AML-193 (cell line): ENCODE data around the gene DNAJB2.
"Not testable (repeated sequence)": the region's sequence is repeated elsewhere in the genome, so short reads cannot be mapped to it uniquely, and the experiment has no call there.

Source experiments
- DNase-seq, 2 experiments: peaks; one replicate each; lab custom pipeline; 2025; lab: John Stamatoyannopoulos, UW

Gene DNAJB2

DNA sequence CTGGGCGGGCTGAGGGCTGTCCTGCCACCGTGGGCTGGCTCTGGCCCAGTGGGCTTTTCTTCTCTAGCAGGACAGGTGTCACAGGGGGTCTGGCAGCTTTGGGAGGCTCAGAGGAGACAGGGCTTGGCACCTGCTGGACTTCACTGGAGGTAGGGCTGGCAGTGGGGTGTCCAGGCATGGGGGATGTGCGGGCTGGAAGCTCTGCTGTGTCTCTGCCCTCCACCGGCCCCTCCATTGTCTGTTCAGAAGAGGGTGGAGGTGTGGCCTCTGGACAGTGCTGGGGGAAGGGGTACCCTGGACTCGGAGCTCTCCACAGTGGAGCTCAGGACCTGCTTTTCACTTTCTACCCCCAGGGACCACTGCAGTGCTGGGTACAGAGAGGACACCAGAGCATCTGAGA is 20.9 kb downstream of the DNAJB2 start:
- DNase-seq: no peak

- no peak for DNase-seq
Observed at GRCh38 chr2:219302412-219302968, 23.3 kb downstream of the DNAJB2 start.

GRCh38 chr2:219304223-219304622 is 25.1 kb downstream of the DNAJB2 start:
- no peak for DNase-seq

- no peak for DNase-seq
Observed at GRCh38 chr2:219306047-219306446, 26.9 kb downstream of the DNAJB2 start.

GRCh38 chr2:219308142-219309101 is 29.3 kb downstream of the DNAJB2 start:
- peak; percentile 10 to 15 for DNase-seq

DNA sequence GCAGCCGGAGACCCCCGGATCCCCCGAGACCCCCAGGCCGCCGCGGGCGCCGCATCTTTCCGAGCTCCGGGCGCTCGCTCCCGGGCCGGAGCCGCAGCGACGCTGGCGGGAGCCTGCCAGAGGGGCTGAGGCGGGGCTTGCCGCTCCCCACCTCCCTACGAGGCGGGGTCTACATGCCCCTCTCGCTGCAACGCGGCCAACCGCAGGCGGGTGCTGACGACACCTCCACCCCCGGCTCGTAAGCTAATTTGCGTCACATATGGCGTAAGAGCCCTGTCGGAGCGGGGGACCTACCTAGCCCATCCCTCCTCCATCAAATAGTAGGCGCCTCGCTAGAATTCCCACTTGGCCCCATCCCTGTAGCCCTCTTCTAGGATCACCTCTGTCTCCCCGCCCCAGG is 30.1 kb downstream of the DNAJB2 start, which contains the start of gene PTPRN:
Gene PTPRN, minus strand, starts transcription at position 124 of the 400 bp plus-strand sequence. Its CDS starts 69 bp downstream, at position 55.
- DNase-seq: no peak

DNA sequence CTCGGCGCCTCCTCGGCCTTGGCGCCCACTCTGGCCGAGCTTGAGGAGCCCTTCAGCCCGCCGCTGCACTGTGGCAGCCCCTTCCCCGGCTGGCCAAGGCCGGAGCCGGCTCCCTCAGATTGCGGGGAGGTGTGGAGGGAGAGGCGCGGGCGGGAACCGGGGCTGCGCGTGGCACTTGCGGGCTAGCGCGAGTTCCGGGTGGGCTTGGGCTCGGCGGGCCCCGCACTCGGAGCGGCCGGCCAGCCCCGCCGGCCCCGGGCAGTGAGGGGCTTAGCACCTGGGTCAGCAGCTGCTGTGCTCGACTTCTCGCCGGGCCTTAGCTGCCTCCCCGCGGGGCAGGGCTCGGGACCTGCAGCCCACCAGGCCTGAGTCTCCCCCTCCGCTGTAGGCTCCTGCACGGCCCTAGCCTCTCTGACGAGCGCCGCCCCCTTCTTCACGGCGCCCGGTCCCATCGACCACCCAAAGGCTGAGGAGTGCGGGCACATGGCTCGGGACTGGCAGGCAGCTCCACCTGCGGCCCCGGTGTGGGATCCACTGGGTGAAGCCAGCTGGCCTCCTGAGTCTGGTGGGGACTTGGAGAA is 33.6 kb downstream of the DNAJB2 start:
- not testable (repeated sequence) for DNase-seq

DNA sequence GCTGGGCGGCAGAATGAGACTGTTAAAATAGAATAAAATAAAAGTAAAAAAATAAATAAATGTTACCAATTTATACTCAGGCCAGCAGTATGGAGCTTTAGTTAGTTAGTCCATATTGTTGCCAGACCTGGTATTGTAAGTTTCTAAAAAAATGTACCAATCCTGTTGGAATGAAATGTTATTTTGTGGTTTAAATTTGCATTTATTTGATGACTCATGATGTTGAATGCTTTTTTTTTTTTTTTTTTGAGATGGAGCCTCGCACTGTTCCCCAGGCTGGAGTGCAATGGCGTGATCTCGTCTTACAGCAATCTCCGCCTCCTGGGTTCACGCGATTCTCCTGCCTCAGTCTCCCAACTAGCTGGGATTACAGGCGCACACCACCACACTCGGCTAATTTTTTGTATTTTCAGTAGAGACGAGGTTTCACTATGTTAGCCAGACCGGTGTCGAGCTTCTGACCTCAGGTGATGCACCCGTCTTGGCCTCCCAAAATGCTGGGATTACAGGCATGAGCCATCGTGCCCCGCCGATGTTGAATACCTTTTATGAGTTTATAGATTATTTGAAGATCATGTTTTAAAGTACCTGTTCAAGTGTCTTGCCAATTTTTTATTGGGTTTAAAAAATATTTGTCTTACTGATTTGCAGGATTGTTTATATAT is 35.8 kb downstream of the DNAJB2 start:
- no peak for DNase-seq

DNA sequence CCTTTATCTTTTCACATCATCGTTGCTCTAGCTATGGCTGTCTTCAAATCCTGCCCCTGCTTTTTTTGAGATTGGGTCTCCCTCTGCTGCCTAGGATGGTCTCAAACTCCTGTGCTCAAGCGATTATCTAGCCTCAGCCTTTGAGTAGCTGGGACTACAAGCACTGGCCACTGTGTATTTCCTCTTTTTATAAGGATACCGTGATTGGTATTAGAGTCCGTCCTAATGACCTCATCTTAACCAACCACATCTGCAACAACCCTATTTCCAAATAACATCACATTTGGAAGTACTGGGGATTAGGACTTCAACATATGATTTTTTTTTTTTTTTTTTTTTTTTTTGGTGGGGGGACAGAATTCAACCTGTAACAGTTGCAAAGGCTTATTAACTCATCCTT is 44.3 kb downstream of the DNAJB2 start:
- no peak for DNase-seq

GRCh38 chr2:219325136-219325535 is 46.0 kb downstream of the DNAJB2 start:
- DNase-seq: no peak

DNA sequence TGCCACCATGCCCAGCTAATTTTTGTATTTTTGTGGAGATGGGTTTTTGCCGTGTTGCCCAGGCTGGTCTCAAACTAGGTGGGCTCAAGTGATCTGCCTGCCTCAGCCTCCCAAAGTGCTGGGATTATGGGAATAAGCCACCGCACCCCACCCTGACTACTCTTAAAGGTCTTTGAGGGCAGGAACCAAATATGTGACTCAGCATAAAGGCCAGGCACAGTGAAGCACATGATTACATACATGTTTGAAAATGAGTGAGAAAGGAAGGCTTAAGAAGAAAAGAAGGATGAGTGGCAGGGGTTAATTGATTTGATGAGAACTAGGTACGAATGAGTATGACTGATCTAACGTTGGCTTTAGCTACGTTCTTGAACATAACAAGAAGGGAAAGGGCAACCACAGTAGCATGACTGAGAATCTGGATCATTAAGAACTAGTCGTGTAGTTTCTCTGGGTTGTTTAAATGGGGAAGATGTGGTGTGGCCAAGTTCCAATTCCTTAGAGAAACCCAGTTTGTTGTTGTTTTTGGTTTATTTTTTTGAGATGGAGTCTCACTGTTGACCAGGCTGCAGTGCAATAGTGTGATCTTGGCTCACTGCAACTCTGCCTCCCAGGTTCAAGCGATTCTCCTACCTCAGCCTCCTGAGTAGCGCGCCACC is 46.6 kb downstream of the DNAJB2 start:
- no peak for DNase-seq

- no peak for DNase-seq
Observed at GRCh38 chr2:219327719-219328118, 48.6 kb downstream of the DNAJB2 start.

- DNase-seq: no peak
Observed at GRCh38 chr2:219331560-219332213, 52.5 kb downstream of the DNAJB2 start.

GRCh38 chr2:219332542-219332941 is 53.4 kb downstream of the DNAJB2 start, which contains the start of gene RESP18:
Gene RESP18 (minus strand): TSS chr2:219332744.
- DNase-seq: no peak

- DNase-seq: no peak
Observed at GRCh38 chr2:219334076-219334475, 54.9 kb downstream of the DNAJB2 start.

GRCh38 chr2:219335373-219335786 is 56.2 kb downstream of the DNAJB2 start:
- no peak for DNase-seq
